Measurements from ENCODE around the gene TBC1D14.

GRCh38 chr4:7021355-7021754 is 111.7 kb downstream of the TBC1D14 start:
- TF ChIP-seq CTCF (IDR thresholded peaks at IDR 0.05) (no peak), POLR2A (IDR thresholded peaks at IDR 0.05) (no peak)
